Spinal cord (tissue), 10 donors: ENCODE results near the gene GNPTG. TPM values are rescaled to one million over a fixed set of nuclear protein-coding genes. Genes with fewer than 3 reads are reported as not detected.

ENCODE experiments used
- DNase-seq, 6 donors: peaks; one replicate each; pipeline versions ENCODE4 v3.0.0 to v3.0.0-alpha.2; 2013 to 2015; ENCODE audit warnings: low spot score in 6 of 6, low read depth in 4 of 6
- H3K27ac ChIP-seq: one replicate; pipeline ENCODE4 v1.5.1; 2013; ENCODE audit warnings: low read depth, low read length, control low read depth
- H3K27me3 ChIP-seq: one replicate; pipeline ENCODE4 v1.6.1; 2013; ENCODE audit warnings: low read length; ENCODE audit not compliant: control insufficient read depth, insufficient read depth
- H3K36me3 ChIP-seq: one replicate; pipeline ENCODE4 v1.6.1; 2013; ENCODE audit warnings: low read length; ENCODE audit not compliant: control insufficient read depth, insufficient read depth
- H3K4me1 ChIP-seq: one replicate; pipeline ENCODE4 v1.6.1; 2013; ENCODE audit warnings: low read length; ENCODE audit not compliant: control insufficient read depth, insufficient read depth
- H3K4me3 ChIP-seq: one replicate; pipeline ENCODE4 v1.5.1; 2013; ENCODE audit warnings: low read depth, low read length, control low read depth
- H3K9me3 ChIP-seq: one replicate; pipeline ENCODE4 v1.6.1; 2013; ENCODE audit warnings: low read length; ENCODE audit not compliant: control insufficient read depth, insufficient read depth
- WGBS: methylation state at CpG from one replicate; pipeline ENCODE4 v1.1.5; 2013; ENCODE audit warnings: missing lambda C conversion rate; ENCODE audit not compliant: insufficient coverage; 5-methylcytosine and 5-hydroxymethylcytosine counted together
- polyA plus RNA-seq, 2 donors: library from polyadenylated mRNA; unstranded; fragments of 120-200 nt; gene quantifications; one replicate each; pipeline ENCODE4 v1.2.1, GENCODE V29; 2013; ENCODE audit not compliant: insufficient read length in 2 of 2
- total RNA-seq, 2 donors: library from RNA; depleted of rRNA in 1 of 2; stranded (reverse); fragments of 120-200 nt in 1 of 2; fragments of >200 nt in 1 of 2; gene quantifications; one replicate each; pipeline versions ENCODE4 v1.2.3 to v1.2.4, GENCODE V29; 2013 to 2014
- donor health status: healthy.

Gene GNPTG
- total and polyA plus RNA-seq, 4 donors: 33.5 to 127 (median 89.1) TPM

- DNase-seq: no peak
Measured at GRCh38 chr16:1364510-1364909, 12.8 kb downstream of the GNPTG start.

GRCh38 chr16:1366060-1366711 lies 14.5 kb downstream of the GNPTG start:
- WGBS: 88% methylated on average over 29 of the region's 29 CpGs
- DNase-seq: no peak
- Histone ChIP-seq H3K27ac (no peak overlapping the region), H3K27me3 (no peaks in the 10 kb centered on the region), H3K36me3 (peaks cover 86% of the 10 kb centered on the region), H3K4me3 (no peak overlapping the region), H3K9me3 (no peaks in the 10 kb centered on the region), H3K4me1 (no peaks in the 10 kb centered on the region)

More at GRCh38 chr16:1364510-1364909, 12.8 kb downstream of the GNPTG start:
- H3K36me3 ChIP-seq: peaks cover 86% of the 10 kb centered on the region
- H3K4me1 ChIP-seq: no peaks in the 10 kb centered on the region
- no peak overlapping the region for H3K27ac ChIP-seq
- WGBS: 92% methylated on average over 22 of the region's 22 CpGs
- H3K4me3 ChIP-seq: no peak overlapping the region
- H3K27me3 ChIP-seq: no peaks in the 10 kb centered on the region
- H3K9me3 ChIP-seq: no peaks in the 10 kb centered on the region

- WGBS: 84% methylated on average over 24 of the region's 24 CpGs
- Histone ChIP-seq H3K27me3 (no peaks in the 10 kb centered on the region), H3K4me1 (no peaks in the 10 kb centered on the region), H3K9me3 (no peaks in the 10 kb centered on the region), H3K36me3 (peaks cover 86% of the 10 kb centered on the region), H3K27ac (no peak overlapping the region), H3K4me3 (no peak overlapping the region)
- DNase-seq: no peak
Measured at GRCh38 chr16:1366712-1367299, 15.1 kb downstream of the GNPTG start.

- no peak for DNase-seq
- Histone ChIP-seq H3K4me3 (no peak overlapping the region), H3K36me3 (peaks cover 85% of the 10 kb centered on the region), H3K27me3 (no peaks in the 10 kb centered on the region), H3K4me1 (no peaks in the 10 kb centered on the region), H3K9me3 (no peaks in the 10 kb centered on the region), H3K27ac (no peak overlapping the region)
- WGBS: 86% methylated on average over 12 of the region's 27 CpGs
Measured at GRCh38 chr16:1367486-1368174, 15.9 kb downstream of the GNPTG start.

GRCh38 chr16:1371054-1371978 lies 19.6 kb downstream of the GNPTG start:
- Histone ChIP-seq H3K27me3 (no peaks in the 10 kb centered on the region), H3K27ac (no peak overlapping the region), H3K36me3 (peaks cover 76% of the 10 kb centered on the region), H3K4me1 (no peaks in the 10 kb centered on the region), H3K4me3 (no peak overlapping the region), H3K9me3 (no peaks in the 10 kb centered on the region)
- 88% methylated on average over 29 of the region's 33 CpGs for WGBS
- DNase-seq: no peak

GRCh38 chr16:1372292-1372950 lies 20.7 kb downstream of the GNPTG start:
- H3K4me3 ChIP-seq: no peak overlapping the region
- no peak overlapping the region for H3K27ac ChIP-seq
- peaks cover 75% of the 10 kb centered on the region for H3K36me3 ChIP-seq
- peaks cover 4% of the 10 kb centered on the region for H3K4me1 ChIP-seq
- DNase-seq: no peak
- no peaks in the 10 kb centered on the region for H3K9me3 ChIP-seq
- H3K27me3 ChIP-seq: no peaks in the 10 kb centered on the region
- WGBS: 98% methylated on average over 9 of the region's 21 CpGs

GRCh38 chr16:1374418-1375297 lies 22.9 kb downstream of the GNPTG start:
- WGBS: 92% methylated on average over 46 of the region's 46 CpGs
- no peak for DNase-seq
- Histone ChIP-seq H3K9me3 (no peaks in the 10 kb centered on the region), H3K27ac (no peak overlapping the region), H3K4me3 (no peak overlapping the region), H3K4me1 (peaks cover 21% of the 10 kb centered on the region), H3K27me3 (no peaks in the 10 kb centered on the region), H3K36me3 (peaks cover 78% of the 10 kb centered on the region)

- 96% methylated on average over 19 of the region's 24 CpGs for WGBS
- Histone ChIP-seq H3K27ac (no peak overlapping the region), H3K27me3 (no peaks in the 10 kb centered on the region), H3K4me1 (peaks cover 27% of the 10 kb centered on the region), H3K36me3 (peaks cover 75% of the 10 kb centered on the region), H3K4me3 (no peak overlapping the region), H3K9me3 (no peaks in the 10 kb centered on the region)
- DNase-seq: no peak
Measured at GRCh38 chr16:1375298-1375640, 23.5 kb downstream of the GNPTG start.
